GM12864 (cell line): ENCODE data around the gene TATDN2.

Source experiments
- DNase-seq: peaks from one replicate; pipeline ENCODE4 v3.0.0-alpha.2; 2011; ENCODE audit warnings: low read depth
- H3K4me3 ChIP-seq: 2 replicates; pipeline ENCODE4 v1.5.1; 2011; ENCODE audit warnings: mild to moderate bottlenecking, low read depth, low read length, control low read depth
- TF ChIP-seq, protein P1 (sequence below): IDR thresholded peaks from 2 replicates; pipeline ENCODE4 v1.5.1; 2011; ENCODE audit warnings: low read depth, mild to moderate bottlenecking, moderate library complexity, low read length, control low read depth, inconsistent platforms; ENCODE audit errors: missing control alignments

Gene TATDN2

DNA sequence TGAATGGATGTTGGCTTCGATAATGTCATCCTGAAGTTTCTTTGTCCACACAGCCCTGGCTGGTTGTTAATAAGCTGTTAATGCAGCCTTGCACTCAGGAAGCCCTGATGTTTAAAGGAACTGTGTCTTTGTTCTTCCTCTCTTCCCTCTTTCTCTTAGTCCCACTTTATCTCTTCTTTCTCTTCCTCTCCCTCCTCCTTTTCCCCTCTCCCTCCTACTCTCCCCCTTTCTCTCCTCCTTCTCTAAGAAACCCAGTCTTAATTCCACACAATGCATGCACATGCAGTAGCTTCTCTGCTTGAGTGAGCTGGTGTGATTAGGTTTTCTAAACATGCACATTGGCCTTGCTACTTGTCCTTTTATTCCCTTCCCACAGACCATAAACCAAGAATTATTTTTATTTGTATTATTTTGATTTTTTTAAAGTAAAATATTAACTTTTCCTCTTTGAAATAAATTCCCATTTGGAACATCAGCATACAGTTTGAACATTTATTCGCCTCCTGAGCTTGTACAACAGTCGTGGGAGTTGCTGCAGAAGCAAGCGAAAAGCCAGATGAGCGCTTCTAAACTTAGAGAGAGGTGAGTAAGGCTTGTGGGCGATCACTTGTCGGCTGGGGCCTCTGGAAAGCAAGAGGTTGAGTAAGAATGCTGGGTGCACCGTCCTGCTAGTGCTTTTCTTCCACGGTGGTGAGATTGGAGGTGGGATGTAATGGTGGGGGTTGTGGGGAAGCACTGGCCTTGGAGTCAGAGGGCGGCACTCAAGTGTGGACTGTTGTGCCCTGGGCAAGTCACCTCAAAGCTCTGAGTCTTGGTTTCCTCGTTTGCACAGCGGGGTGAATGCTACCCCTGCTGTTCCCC, 37.2 kb downstream of the TATDN2 start:
- no peak overlapping the region for H3K4me3 ChIP-seq
- TF ChIP-seq, protein P1, sequence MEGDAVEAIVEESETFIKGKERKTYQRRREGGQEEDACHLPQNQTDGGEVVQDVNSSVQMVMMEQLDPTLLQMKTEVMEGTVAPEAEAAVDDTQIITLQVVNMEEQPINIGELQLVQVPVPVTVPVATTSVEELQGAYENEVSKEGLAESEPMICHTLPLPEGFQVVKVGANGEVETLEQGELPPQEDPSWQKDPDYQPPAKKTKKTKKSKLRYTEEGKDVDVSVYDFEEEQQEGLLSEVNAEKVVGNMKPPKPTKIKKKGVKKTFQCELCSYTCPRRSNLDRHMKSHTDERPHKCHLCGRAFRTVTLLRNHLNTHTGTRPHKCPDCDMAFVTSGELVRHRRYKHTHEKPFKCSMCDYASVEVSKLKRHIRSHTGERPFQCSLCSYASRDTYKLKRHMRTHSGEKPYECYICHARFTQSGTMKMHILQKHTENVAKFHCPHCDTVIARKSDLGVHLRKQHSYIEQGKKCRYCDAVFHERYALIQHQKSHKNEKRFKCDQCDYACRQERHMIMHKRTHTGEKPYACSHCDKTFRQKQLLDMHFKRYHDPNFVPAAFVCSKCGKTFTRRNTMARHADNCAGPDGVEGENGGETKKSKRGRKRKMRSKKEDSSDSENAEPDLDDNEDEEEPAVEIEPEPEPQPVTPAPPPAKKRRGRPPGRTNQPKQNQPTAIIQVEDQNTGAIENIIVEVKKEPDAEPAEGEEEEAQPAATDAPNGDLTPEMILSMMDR: no peak

DNA sequence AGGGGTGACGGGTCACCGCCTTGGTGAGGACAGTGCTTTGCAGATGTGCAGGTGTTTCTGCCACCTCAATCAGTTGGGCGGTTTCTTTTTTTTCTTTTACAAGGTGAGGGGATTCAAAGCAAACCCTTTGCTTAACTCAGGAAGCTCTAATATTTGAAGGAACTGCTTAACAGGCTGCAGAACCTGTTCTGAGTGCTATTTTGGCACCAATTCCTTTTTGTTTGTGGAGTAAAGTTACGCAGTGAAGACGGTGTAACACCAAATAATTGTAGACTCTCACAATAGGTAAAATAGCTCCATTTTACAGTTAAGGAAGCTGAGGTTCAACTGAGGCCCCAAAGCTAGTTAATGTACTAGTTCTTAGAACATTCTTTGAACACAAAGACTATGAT, 37.9 kb downstream of the TATDN2 start:
- no peak overlapping the region for H3K4me3 ChIP-seq
- TF ChIP-seq, protein P1: no peak
- DNase-seq: no peak

More for the DNA sequence above, 37.2 kb downstream of the TATDN2 start:
- DNase-seq: no peak

DNA sequence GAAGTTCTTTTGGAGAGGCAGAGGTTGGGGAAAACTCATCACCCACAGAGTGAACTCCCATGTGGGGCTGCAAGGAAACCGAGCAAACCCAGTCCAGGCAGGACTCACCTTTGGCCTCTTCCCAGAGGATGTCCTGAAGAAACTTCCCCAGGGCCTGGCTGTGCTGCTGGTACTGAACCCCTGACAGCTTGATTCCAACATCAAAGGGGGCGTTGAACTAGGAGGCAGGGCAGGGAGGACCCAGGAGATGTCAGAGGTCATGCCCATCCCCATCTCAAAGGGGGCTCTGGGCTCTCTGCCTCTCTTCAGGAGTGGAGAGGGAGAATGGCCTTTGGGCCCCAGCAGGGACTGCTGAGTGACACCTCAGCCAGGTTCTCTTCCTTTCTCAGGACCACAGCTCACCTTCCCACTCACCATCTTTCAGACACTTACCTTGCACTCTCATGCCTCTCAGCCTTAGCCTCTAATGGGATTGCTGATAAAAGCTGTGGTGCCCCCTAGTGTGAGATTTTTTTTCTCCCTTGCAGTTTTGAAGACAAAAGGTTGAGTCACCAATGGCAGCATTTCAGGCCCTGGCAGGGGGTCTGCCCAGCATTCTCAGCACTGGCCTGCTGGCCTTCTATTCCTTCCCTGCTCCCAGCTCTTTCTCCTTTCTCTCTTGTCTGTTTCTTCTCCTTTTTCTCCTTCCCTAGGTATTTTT, 38.5 kb downstream of the TATDN2 start:
- TF ChIP-seq, protein P1: no peak

DNA sequence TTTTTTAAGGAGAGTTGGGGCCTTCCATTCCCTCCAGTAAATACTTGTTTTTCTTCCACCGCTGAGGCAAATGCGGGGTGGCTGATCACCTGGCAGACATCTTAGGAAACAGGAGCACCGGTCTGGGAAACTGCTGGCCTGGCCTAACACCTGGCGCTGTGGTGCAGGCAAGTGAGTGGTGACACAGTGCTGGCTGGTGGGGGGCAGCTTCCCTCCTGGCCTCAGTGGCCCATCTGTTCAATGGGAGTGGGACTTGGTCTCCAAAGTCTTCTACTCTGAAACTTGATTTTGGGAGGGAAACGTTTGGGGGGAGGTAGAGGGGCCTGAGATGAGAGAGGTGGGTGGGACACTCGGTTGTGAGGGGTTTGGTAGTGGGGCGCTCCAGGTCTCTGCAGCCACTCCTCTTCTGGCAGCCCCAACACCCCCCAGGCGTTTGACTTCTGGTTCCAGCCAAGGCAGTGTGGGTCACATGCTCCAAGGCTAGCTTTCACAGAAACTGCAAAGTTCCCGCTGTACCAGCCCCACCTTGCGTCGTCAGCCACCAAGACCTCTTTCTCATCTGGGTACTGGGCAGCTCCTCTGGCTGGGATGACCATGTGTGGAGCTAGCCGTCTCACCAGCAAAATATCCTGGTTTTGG, 39.8 kb downstream of the TATDN2 start:
- no peak overlapping the region for H3K4me3 ChIP-seq
- DNase-seq: no peak
- TF ChIP-seq, protein P1: no peak

More for the DNA sequence above, 38.5 kb downstream of the TATDN2 start:
- H3K4me3 ChIP-seq: no peak overlapping the region
- DNase-seq: no peak

DNA sequence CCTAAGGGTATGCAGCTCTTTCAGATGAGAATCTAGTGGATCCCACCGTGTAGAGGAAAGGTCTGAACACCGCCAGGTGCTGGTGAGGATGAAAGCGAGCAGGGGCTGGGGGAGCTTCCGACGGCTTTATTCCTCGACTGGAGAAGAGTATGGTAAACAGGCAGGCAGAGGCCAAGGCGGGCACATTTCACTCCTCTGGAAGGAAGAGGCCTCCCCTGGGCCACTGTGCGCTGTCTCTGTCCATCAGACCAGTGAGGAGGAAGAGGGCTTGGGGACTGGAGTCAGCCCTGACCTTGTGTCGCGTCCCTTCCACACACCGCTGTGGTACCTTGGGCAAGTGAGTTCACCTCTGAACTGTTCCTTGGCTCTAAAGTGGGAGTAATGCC, 40.3 kb downstream of the TATDN2 start:
- TF ChIP-seq, protein P1: no peak
- no peak for DNase-seq
- H3K4me3 ChIP-seq: no peak overlapping the region

DNA sequence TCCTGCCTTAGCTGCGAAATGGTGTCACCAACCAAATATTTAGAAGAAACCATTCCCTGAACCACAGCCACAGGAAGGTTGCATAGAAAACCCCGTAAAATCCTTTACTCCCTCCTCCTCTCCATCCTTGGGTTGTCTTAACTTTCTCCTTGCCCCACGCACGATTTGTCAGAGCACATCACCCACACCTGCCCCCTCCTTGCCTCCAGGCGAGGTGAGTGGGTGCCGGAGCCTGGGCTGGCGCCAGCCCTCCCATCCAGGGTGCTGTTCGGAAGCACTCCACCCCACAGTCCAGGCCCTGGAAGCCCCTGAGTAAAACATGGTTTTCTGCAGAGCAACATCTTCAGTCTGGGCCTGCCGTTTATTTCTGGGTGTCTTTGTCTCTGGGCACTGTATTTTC, 40.8 kb downstream of the TATDN2 start:
- TF ChIP-seq, protein P1: no peak
- no peak for DNase-seq
- no peak overlapping the region for H3K4me3 ChIP-seq
